Stimulated activated memory B cell treated with anti-CD40 and anti-IgM and Interleukin-4, amounts not matched to agents 10 μg/mL and 1 μg/mL and 100 μg/mL, for 72 hours (primary cell): ENCODE results near the gene CRADD.

Source experiments
- ATAC-seq: fragments of 150-1000 bp; cut with Tn5 transposase; 2 replicates; pipeline ENCODE4 v1.10.0; 2021
- H3K27ac Mint-ChIP-seq: one replicate; pipeline ENCODE4 v1.8.0; 2022; ENCODE audit warnings: mild to moderate bottlenecking, mixed read lengths
- H3K27me3 Mint-ChIP-seq: one replicate; pipeline ENCODE4 v1.8.0; 2022; ENCODE audit warnings: mixed read lengths
- H3K36me3 Mint-ChIP-seq: one replicate; pipeline ENCODE4 v1.8.0; 2022; ENCODE audit warnings: mixed read lengths
- H3K4me1 Mint-ChIP-seq: one replicate; pipeline ENCODE4 v1.8.0; 2022; ENCODE audit warnings: mixed read lengths
- H3K4me3 Mint-ChIP-seq: one replicate; pipeline ENCODE4 v1.8.0; 2022; ENCODE audit warnings: mild to moderate bottlenecking, moderate library complexity, mixed read lengths
- H3K9me3 Mint-ChIP-seq: one replicate; pipeline ENCODE4 v1.8.0; 2022; ENCODE audit warnings: mixed read lengths

CRADD gene

DNA sequence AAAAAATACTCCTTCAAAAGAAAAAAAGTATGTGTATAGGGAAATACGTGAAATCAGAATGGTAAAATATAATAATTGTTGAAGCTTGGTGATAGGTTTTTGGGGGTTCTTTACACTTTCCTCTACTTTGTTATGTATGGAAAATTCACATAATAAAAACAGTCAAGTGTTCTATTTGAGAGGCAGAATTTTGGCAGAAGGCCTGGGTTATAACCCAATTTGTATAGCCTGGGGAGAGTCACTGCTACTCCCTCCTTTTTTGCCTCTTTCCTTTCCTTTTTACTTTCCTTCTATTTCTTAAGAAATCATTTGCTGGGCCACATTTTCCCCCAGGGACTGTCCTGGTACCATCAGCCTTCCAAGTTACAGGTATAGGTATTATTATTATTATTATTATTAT lies 105.7 kb downstream of the CRADD start:
- ATAC-seq, result no peak
- Mint-ChIP-seq H3K36me3 (peaks cover 2% of the 10 kb centered on the region), H3K4me3 (no peak overlapping the region), H3K27me3 (no peaks in the 10 kb centered on the region), H3K9me3 (peaks cover 4% of the 10 kb centered on the region), H3K4me1 (peaks cover 16% of the 10 kb centered on the region), H3K27ac (no peak overlapping the region)

DNA sequence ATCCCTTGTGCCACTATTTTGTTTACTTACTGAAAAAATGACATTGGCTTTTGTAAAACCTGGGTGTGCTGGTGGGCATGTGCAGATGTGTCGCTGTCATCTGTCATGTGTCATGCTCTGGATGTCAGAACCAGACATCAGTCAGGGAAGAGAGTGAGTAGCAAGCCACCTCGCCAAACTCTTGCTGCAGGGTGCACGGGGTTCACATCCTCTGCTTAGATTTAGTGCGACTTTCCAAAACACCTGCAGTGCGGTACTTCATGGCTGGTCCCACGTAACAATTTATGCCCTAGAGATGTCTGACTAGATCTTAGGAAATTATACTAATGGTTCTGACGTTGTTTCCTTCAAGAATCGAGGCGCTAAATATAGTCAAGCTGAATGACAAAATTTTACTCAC lies 106.7 kb downstream of the CRADD start:
- Mint-ChIP-seq H3K4me1 (peaks cover 16% of the 10 kb centered on the region), H3K4me3 (no peak overlapping the region), H3K27ac (peak overlapping the region; percentile 27), H3K9me3 (peaks cover 6% of the 10 kb centered on the region), H3K27me3 (no peaks in the 10 kb centered on the region), H3K36me3 (peaks cover 11% of the 10 kb centered on the region)
- no peak for ATAC-seq

- peaks cover 15% of the 10 kb centered on the region for H3K36me3 Mint-ChIP-seq
- peaks cover 6% of the 10 kb centered on the region for H3K9me3 Mint-ChIP-seq
- no peak overlapping the region for H3K4me3 Mint-ChIP-seq
- peak overlapping the region; percentile 58 for H3K27ac Mint-ChIP-seq
- peaks cover 22% of the 10 kb centered on the region for H3K4me1 Mint-ChIP-seq
- no peaks in the 10 kb centered on the region for H3K27me3 Mint-ChIP-seq
- ATAC-seq, result no peak
Observed at GRCh38 chr12:93784339-93785086, 107.3 kb downstream of the CRADD start.

DNA sequence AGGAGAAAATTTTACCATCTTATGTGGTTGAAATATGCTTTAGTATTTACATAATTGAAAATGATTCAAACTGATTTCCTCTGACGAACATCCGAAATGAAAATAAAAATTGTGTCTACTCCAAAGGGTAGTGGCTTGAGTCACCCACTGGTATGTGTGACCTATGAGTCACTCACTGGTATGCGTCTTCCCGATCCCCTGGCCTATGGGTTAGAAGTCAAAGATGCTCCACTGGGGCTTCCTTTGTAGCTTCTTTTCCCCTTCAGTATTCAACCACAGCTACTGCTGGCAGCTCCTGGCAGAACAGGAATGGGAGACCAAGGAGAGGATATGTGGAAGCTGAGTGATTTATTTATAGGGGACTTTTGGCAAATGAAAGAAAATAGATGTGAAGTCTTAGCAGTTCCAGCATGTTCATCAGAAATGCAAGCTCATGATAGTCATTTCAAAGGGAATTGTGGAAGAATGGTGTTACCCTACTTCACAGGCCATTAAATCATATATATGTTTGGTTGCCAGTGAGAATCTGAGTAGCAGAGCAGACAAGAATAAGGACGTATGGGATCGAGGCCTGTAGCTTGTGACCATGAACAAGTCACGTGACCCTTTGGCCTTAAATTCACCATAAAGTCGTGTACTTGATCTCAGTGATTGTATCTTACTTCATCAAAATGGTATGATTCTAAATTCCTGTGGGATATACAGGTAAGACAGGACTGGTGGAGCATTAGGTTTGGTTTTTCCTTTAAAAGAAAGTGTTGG lies 108.3 kb downstream of the CRADD start:
- Mint-ChIP-seq H3K4me3 (peak overlapping the region; percentile 12), H3K4me1 (peaks cover 22% of the 10 kb centered on the region), H3K9me3 (peaks cover 6% of the 10 kb centered on the region), H3K27me3 (no peaks in the 10 kb centered on the region), H3K36me3 (peaks cover 15% of the 10 kb centered on the region), H3K27ac (peak overlapping the region; percentile 58)
- ATAC-seq, result peak; percentile 91

DNA sequence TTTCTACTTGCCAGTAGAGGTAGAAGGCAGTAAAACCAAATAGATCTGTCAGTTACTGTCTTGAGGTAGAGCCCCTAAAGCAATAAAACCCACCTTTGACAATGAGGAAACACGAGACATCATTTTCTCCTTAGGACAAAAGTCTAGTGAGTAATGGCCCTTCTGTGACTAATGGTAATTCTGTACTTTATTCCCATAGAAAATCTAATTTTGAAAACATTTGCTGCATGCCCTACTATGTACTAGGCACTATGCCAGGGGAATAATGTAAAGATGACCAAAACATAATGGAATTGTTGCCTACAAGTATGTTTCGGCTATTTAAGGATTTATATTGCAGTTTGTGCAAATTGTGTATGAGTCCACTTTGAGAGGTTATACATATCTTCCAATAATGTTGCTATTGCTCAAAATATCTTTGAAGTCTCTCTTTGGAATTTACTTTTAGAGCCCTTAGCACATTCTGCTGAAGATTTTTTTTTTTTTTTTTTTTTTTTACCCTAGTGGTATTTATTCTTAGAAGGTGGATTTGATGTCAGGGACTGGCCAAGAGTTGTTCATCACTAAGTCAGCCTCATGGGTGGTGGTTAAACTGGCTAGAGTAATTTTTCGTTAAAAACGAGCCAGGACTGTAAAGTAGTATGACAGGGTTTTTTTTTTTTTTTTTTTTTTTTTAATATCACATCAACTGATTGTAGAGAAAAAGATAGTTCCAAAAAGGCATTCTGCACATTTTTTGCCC lies 109.7 kb downstream of the CRADD start:
- no peak for ATAC-seq
- Mint-ChIP-seq H3K27ac (no peak overlapping the region), H3K4me3 (no peak overlapping the region), H3K9me3 (peaks cover 3% of the 10 kb centered on the region), H3K36me3 (peaks cover 15% of the 10 kb centered on the region), H3K27me3 (no peaks in the 10 kb centered on the region), H3K4me1 (peaks cover 22% of the 10 kb centered on the region)

DNA sequence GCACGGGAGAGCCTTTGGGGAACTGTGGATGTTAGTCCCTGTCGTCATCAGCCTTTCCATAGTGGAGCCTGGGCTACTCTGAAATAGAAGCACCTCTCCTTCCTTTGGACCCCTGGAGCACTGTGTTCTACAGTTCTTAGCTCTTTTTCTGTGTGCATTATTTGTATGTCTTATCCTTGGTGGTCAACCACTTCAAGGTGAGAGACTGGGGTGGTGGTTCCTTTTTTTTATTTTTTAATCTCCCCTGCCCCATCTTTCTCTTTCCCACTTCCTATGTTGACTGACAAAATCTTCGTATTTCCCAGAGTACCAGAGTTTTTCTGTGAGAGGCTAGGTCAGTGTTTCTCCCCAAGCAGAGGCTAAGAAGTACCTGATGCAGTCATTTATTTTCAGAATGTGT lies 111.7 kb downstream of the CRADD start:
- H3K4me3 Mint-ChIP-seq, result no peak overlapping the region
- H3K27me3 Mint-ChIP-seq, result no peaks in the 10 kb centered on the region
- peaks cover 15% of the 10 kb centered on the region for H3K36me3 Mint-ChIP-seq
- H3K27ac Mint-ChIP-seq, result no peak overlapping the region
- no peak for ATAC-seq
- H3K4me1 Mint-ChIP-seq, result peaks cover 22% of the 10 kb centered on the region
- peaks cover 3% of the 10 kb centered on the region for H3K9me3 Mint-ChIP-seq

DNA sequence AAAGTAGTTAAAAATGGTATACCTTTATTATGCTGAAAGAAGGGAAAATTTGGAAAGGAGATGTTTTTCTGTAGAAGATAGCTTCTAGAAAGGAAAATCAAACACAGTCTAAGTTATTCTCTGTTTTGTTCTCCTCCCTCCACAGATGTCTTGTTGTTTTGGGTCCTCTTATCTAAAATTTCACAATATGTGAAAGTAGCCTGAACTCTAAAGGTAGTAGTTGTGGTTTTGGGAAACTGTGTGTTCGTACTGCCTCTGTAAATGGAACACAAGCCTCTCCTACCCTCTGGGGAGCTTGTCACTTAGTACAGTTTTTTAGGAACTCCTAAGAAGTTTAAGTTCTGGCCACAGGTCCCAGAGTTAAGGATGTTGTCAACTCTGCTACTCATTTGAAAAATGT lies 112.6 kb downstream of the CRADD start:
- no peak for ATAC-seq
- H3K4me3 Mint-ChIP-seq, result no peak overlapping the region
- no peaks in the 10 kb centered on the region for H3K27me3 Mint-ChIP-seq
- H3K36me3 Mint-ChIP-seq, result peaks cover 15% of the 10 kb centered on the region
- peaks cover 3% of the 10 kb centered on the region for H3K9me3 Mint-ChIP-seq
- H3K27ac Mint-ChIP-seq, result no peak overlapping the region
- peaks cover 16% of the 10 kb centered on the region for H3K4me1 Mint-ChIP-seq

DNA sequence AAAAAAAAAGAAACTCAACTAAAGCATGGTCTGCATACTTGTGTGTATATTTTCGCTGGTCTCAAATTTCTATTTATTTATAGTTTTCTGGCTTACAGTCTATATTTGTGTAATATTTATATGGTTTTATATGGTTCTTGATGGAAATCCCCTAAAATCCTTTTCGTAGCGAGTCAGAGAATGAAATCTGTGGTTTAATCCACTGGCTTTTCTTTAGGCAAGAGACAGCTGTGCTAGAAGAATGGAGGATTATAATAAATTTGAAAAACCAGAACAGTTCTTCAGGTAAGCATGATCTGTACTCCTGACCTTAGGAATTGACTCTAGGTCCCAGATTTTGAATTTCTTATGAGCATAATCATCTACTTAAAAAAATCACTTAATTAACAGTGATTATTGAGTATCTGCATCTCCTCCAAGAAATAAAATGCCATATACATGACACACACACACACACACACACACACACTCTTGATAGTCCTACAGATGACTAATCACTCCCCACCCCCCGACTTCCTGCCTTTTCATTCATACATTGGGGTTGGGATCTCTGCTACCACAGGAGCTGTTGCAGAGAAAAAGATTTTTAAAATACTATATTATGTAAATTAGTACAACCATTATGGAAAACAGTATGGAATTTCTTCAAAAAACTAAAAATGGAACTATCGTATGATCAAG lies 113.4 kb downstream of the CRADD start:
- Mint-ChIP-seq H3K4me3 (no peak overlapping the region), H3K36me3 (peaks cover 15% of the 10 kb centered on the region), H3K27me3 (no peaks in the 10 kb centered on the region), H3K4me1 (peaks cover 8% of the 10 kb centered on the region), H3K9me3 (peaks cover 3% of the 10 kb centered on the region), H3K27ac (no peak overlapping the region)
- no peak for ATAC-seq

GRCh38 chr12:93793007-93793406 lies 115.8 kb downstream of the CRADD start:
- Mint-ChIP-seq H3K36me3 (peaks cover 11% of the 10 kb centered on the region), H3K9me3 (peaks cover under 1% of the 10 kb centered on the region), H3K27me3 (no peaks in the 10 kb centered on the region), H3K4me3 (no peak overlapping the region), H3K4me1 (peaks cover 6% of the 10 kb centered on the region), H3K27ac (no peak overlapping the region)
- ATAC-seq, result no peak

- Mint-ChIP-seq H3K4me3 (no peak overlapping the region), H3K36me3 (peaks cover 3% of the 10 kb centered on the region), H3K4me1 (peaks cover 5% of the 10 kb centered on the region), H3K9me3 (no peaks in the 10 kb centered on the region), H3K27me3 (no peaks in the 10 kb centered on the region), H3K27ac (no peak overlapping the region)
- ATAC-seq, result no peak
Observed at GRCh38 chr12:93793983-93794382, 116.8 kb downstream of the CRADD start.

- no peaks in the 10 kb centered on the region for H3K9me3 Mint-ChIP-seq
- H3K36me3 Mint-ChIP-seq, result peaks cover under 1% of the 10 kb centered on the region
- H3K4me3 Mint-ChIP-seq, result no peak overlapping the region
- ATAC-seq, result peak; percentile 70
- no peaks in the 10 kb centered on the region for H3K4me1 Mint-ChIP-seq
- no peaks in the 10 kb centered on the region for H3K27me3 Mint-ChIP-seq
- no peak overlapping the region for H3K27ac Mint-ChIP-seq
Observed at GRCh38 chr12:93794738-93795137, 117.6 kb downstream of the CRADD start.

- Mint-ChIP-seq H3K4me1 (no peaks in the 10 kb centered on the region), H3K27ac (no peak overlapping the region), H3K9me3 (peaks cover 3% of the 10 kb centered on the region), H3K27me3 (no peaks in the 10 kb centered on the region), H3K4me3 (no peak overlapping the region), H3K36me3 (peaks cover 7% of the 10 kb centered on the region)
- ATAC-seq, result no peak
Observed at GRCh38 chr12:93795352-93795751, 118.2 kb downstream of the CRADD start.

- peaks cover 6% of the 10 kb centered on the region for H3K9me3 Mint-ChIP-seq
- no peak overlapping the region for H3K4me3 Mint-ChIP-seq
- H3K4me1 Mint-ChIP-seq, result no peaks in the 10 kb centered on the region
- ATAC-seq, result no peak
- peaks cover 11% of the 10 kb centered on the region for H3K36me3 Mint-ChIP-seq
- no peaks in the 10 kb centered on the region for H3K27me3 Mint-ChIP-seq
- H3K27ac Mint-ChIP-seq, result no peak overlapping the region
Observed at GRCh38 chr12:93796729-93797128, 119.6 kb downstream of the CRADD start.

GRCh38 chr12:93798279-93799151 lies 121.3 kb downstream of the CRADD start:
- Mint-ChIP-seq H3K4me1 (peaks cover 5% of the 10 kb centered on the region), H3K27ac (no peak overlapping the region), H3K27me3 (no peaks in the 10 kb centered on the region), H3K9me3 (peaks cover 6% of the 10 kb centered on the region), H3K4me3 (no peak overlapping the region), H3K36me3 (peaks cover 11% of the 10 kb centered on the region)
- ATAC-seq, result no peak
